HepG2 (cell line): Measurements from ENCODE around the gene ABHD17B. TPM values are rescaled to one million over a fixed set of nuclear protein-coding genes. Genes with fewer than 3 reads are reported as not detected.

Experiments
- ATAC-seq: fragments of 200-7000 bp; cut with Tn5 transposase; 3 replicates; pipeline ENCODE4 v1.9.1; 2020; ENCODE audit warnings: mild to moderate bottlenecking, moderate library complexity
- BruUV-seq: library from RNA; stranded (reverse); fragments of 400-500 nt; replicated peaks from 2 replicates; lab custom pipeline; 2021; lab: Mats Ljungman, UMichigan
- CTCF ChIA-PET: fragments of 300-600 bp; formaldehyde crosslinking; extraction: SDS; loops from one replicate; lab custom pipeline; 2021; ENCODE audit warnings: low total read pairs, inconsistent platforms, low intra/inter-chr PET ratio; lab: Yijun Ruan, JAX
- POLR2A ChIA-PET: fragments of 350-600 bp; sonication (Branson Sonifier 250); formaldehyde crosslinking; loops from one replicate; lab custom pipeline; 2020; ENCODE audit warnings: antibody characterized with exemption, inconsistent platforms; lab: Yijun Ruan, JAX
- DNase-seq: peaks from one replicate; pipeline ENCODE4 v3.0.0-alpha.2; 2015; ENCODE audit warnings: low spot score
- FAIRE-seq: peaks from 3 replicates; lab custom pipeline; 2011; peaks lifted over from hg19 to GRCh38; lab: Jason Lieb, UNC
- H2AFZ ChIP-seq: one replicate; pipeline ENCODE4 v1.6.1; 2011; ENCODE audit warnings: low read length, inconsistent platforms
- H3K27ac ChIP-seq: fragments of 300-600 bp; 3 replicates; pipeline ENCODE4 v1.8.0; 2011; ENCODE audit warnings: mixed run types, mild to moderate bottlenecking, mixed read lengths, low read length, inconsistent platforms; ENCODE audit not compliant: insufficient read depth; ENCODE audit errors: extremely low read length
- H3K27me3 ChIP-seq, 2 experiments: fragments of 200-600 bp in 1 of 2; 2 replicates in 1 of 2; 3 replicates in 1 of 2; pipeline versions ENCODE4 v1.6.0 to v1.8.0; 2011; ENCODE audit warnings: low read length in 2 of 2, mild to moderate bottlenecking in 2 of 2, moderate library complexity in 2 of 2, inconsistent platforms in 1 of 2; ENCODE audit not compliant: insufficient read depth in 2 of 2, control insufficient read depth in 1 of 2
- H3K36me3 ChIP-seq, 2 experiments: fragments of 200-600 bp in 1 of 2; replicated peaks in 1 of 2; 2 replicates in 1 of 2; 3 replicates in 1 of 2; pipeline versions ENCODE4 v1.5.1 to v1.8.0; 2011; ENCODE audit warnings: low read length in 2 of 2, inconsistent platforms in 1 of 2; ENCODE audit not compliant: insufficient read depth in 2 of 2, control insufficient read depth in 1 of 2
- H3K4me1 ChIP-seq: 2 replicates; pipeline ENCODE4 v1.5.1; 2012; ENCODE audit warnings: low read length, inconsistent platforms; ENCODE audit not compliant: insufficient read depth
- H3K4me2 ChIP-seq: 2 replicates; pipeline ENCODE4 v1.6.0; 2011; ENCODE audit warnings: low read depth, low read length, inconsistent platforms
- H3K4me3 ChIP-seq, 3 experiments: fragments of 200-600 bp in 1 of 3; sonication (generic), shearing (Covaris generic) in 1 of 3; replicated peaks in 1 of 3; 2 replicates each; pipeline ENCODE4 v1.5.1; 2011 to 2016; ENCODE audit warnings: low read length in 3 of 3, inconsistent platforms in 2 of 3, low read depth in 2 of 3, mild to moderate bottlenecking in 2 of 3, control low read depth in 1 of 3, mixed read lengths in 1 of 3; ENCODE audit not compliant: insufficient read depth in 1 of 3
- H3K79me2 ChIP-seq: one replicate; pipeline ENCODE4 v1.6.1; 2011; ENCODE audit warnings: low read length, inconsistent platforms; ENCODE audit not compliant: insufficient read depth
- H3K9ac ChIP-seq: 2 replicates; pipeline ENCODE4 v1.6.0; 2011; ENCODE audit warnings: mild to moderate bottlenecking, low read depth, low read length, inconsistent platforms; ENCODE audit not compliant: insufficient read depth
- H3K9me3 ChIP-seq: 2 replicates; pipeline ENCODE4 v1.5.1; 2012; ENCODE audit warnings: mild to moderate bottlenecking, low read length
- H4K20me1 ChIP-seq: 2 replicates; pipeline ENCODE4 v1.6.0; 2011; ENCODE audit warnings: inconsistent platforms, mild to moderate bottlenecking, low read length, moderate library complexity; ENCODE audit not compliant: insufficient read depth
- ARID3A ChIP-seq: IDR thresholded peaks from 2 replicates; pipeline ENCODE4 v1.6.1; 2012; ENCODE audit warnings: low read depth, low read length, improper control_type of control experiment
- CTCF ChIP-seq: sonication (generic); formaldehyde crosslinking; IDR thresholded peaks from 2 replicates; pipeline ENCODE4 v1.5.0; 2020; ENCODE audit warnings: mild to moderate bottlenecking, missing genetic modification reagents, moderate library complexity
- MAFF ChIP-seq: IDR thresholded peaks from 2 replicates; pipeline ENCODE4 v1.6.1; 2011; ENCODE audit warnings: low read depth, low read length, improper control_type of control experiment
- MAFK ChIP-seq, 2 experiments: IDR thresholded peaks in 1 of 2; conservative IDR thresholded peaks in 1 of 2; 2 replicates each; pipeline ENCODE4 v1.6.1; 2011; ENCODE audit warnings: improper control_type of control experiment in 2 of 2, low read length in 2 of 2
- MIXL1 ChIP-seq: IDR thresholded peaks from 2 replicates; pipeline ENCODE4 v1.6.1; 2016
- NFIC ChIP-seq: IDR thresholded peaks from 2 replicates; pipeline ENCODE4 v1.6.1; 2012; ENCODE audit warnings: mild to moderate bottlenecking, low read length, inconsistent platforms
- SMC3 ChIP-seq: IDR thresholded peaks from 2 replicates; pipeline ENCODE4 v1.6.1; 2011; ENCODE audit warnings: low read length, improper control_type of control experiment
- STAG1 ChIP-seq: sonication (generic); formaldehyde crosslinking; IDR thresholded peaks from 2 replicates; pipeline ENCODE4 v1.4.0; 2020; ENCODE audit warnings: missing genetic modification reagents
- ZNF781 ChIP-seq: sonication (generic); formaldehyde crosslinking; IDR thresholded peaks from 2 replicates; pipeline ENCODE4 v1.5.1; 2020; ENCODE audit warnings: borderline replicate concordance, mild to moderate bottlenecking, missing genetic modification reagents; ENCODE audit errors: not compliant biosample characterization
- WGBS: methylation state at CpG from one replicate; pipeline ENCODE4 v1.1.6; 2017; ENCODE audit warnings: low lambda C conversion rate; 5-methylcytosine and 5-hydroxymethylcytosine counted together
- in situ Hi-C: cut with HindIII; loops from 2 replicates; pipeline ENCODE4 v1.10.0; 2017; ENCODE audit warnings: low pct_unique_long_range_greater_than_20kb; ENCODE audit not compliant: extremely low pct_ligation_motif_present
- intact Hi-C: fragments of 100-400 bp; cut with micrococcal nuclease; formaldehyde crosslinking; loops from one replicate; pipeline ENCODE4 v1.10.0; 2022; ENCODE audit not compliant: unreplicated experiment
- polyA plus RNA-seq, 8 experiments: library from polyadenylated mRNA; depleted of rRNA in 3 of 8; stranded (reverse) in 7 of 8; unstranded in 1 of 8; fragments of >200 nt; fragmentation: Illumina TruSeq in 4 of 8; extraction: Trizol in 4 of 8; gene quantifications; 2 replicates each; pipeline versions ENCODE4 v1.2.1 to v1.2.3, GENCODE V29; 2011 to 2016; ENCODE audit warnings: low read depth in 4 of 8, missing spikeins in 1 of 8, mixed read lengths in 1 of 8; ENCODE audit not compliant: insufficient read depth in 1 of 8
- total RNA-seq, 5 experiments: library from RNA; depleted of rRNA; stranded (reverse); fragments of >200 nt; fragmentation: Illumina TruSeq; extraction: Trizol; gene quantifications; 2 replicates each; pipeline ENCODE4 v1.2.3, GENCODE V29; 2016; ENCODE audit warnings: low read depth in 1 of 5
- TF ChIP-seq, protein P1 (sequence below): sonication (generic); formaldehyde crosslinking; IDR thresholded peaks from 2 replicates; pipeline ENCODE4 v1.8.0; 2022; ENCODE audit warnings: missing genetic modification reagents, mild to moderate bottlenecking, borderline replicate concordance

ABHD17B gene
- total and polyA plus RNA-seq, 2 of the 13 experiments (the other 11 are each of a cell fraction or from before 2014, with no cell fraction given), result 11.3 to 22.0 TPM

DNA sequence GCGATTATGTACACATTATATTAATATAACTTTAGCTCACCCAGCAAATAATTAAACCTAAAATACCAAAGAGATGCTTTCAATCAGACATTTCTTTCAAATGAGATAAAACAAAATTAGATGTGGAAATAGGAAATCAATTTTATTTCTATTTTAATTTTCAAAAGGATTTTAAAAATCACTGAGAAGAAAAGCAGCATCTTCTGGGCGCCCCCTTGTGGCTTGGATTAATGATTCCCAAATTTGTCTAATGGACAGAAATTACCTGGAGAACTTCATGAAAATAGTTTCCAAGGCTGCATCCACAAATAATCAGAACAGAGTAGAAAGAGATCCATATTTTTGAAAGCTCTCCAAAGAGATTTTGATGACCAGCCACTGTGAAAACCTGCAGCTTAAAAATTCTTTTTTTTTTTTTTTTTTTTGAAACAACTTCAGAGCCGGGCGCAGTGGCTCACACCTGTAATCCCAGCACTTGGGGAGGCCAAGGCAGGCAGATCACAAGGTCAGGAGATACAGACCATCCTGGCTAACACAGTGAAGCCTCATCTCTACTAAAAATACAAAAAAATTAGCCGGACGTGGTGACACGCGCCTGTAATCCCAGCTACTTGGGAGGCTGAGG lies 91.8 kb downstream of the ABHD17B start:
- intact Hi-C loops, result loop anchor here (2.0 kb wide), 1 partner anchor 534 kb away; no protein-coding TSS in a partner anchor
- H3K4me3 ChIP-seq, result no peak overlapping the region
- ATAC-seq (no peak), FAIRE-seq (no peak), DNase-seq (peak; percentile 16)
- no peak overlapping the region for H3K4me2 ChIP-seq
- H3K27ac ChIP-seq, result no peak overlapping the region
- H3K27me3 ChIP-seq, result no peaks in the 10 kb centered on the region
- no peaks in the 10 kb centered on the region for H3K9me3 ChIP-seq
- H3K36me3 ChIP-seq, result no peaks in the 10 kb centered on the region
- no peaks in the 10 kb centered on the region for H3K79me2 ChIP-seq
- CTCF ChIA-PET, result interaction anchor here (0.8 to 2.0 kb wide), 4 partner anchors 13 to 534 kb away, joined by 3 to 11 read pairs (median 3); no protein-coding TSS in a partner anchor
- peaks cover 14% of the 10 kb centered on the region for H3K4me1 ChIP-seq
- no TSS peak for BruUV-seq
- in situ Hi-C loops, result loop anchor here (25.0 kb wide), 1 partner anchor 532 kb away; no protein-coding TSS in a partner anchor
- no peak overlapping the region for H2AFZ ChIP-seq
- no peaks in the 10 kb centered on the region for H4K20me1 ChIP-seq
- WGBS, result 78% methylated on average over 8 of the region's 8 CpGs
- POLR2A ChIA-PET, result no interaction called here
- TF ChIP-seq ARID3A (0 out of 2 replicates have a peak, but pooled peaks have one; percentile 43), CTCF (CRISPR knock-in tag) (peak; percentile 50), MIXL1 (0 out of 2 replicates have a peak, but pooled peaks have one; percentile 15), MAFK (conservative IDR thresholded peaks at IDR 0.05 in 1 of 2, IDR thresholded peaks at IDR 0.05 in 1 of 2; ENCODE audit: low read length in 2 of 2) (peak; percentile 48 to 55; a peak in 3 of 4 replicates), SMC3 (peak; percentile 53), MAFF (peak; percentile 40), NFIC (no peak), STAG1 (CRISPR knock-in tag) (peak; percentile 53), ZNF781 (CRISPR knock-in tag) (no peak)
- TF ChIP-seq, protein P1, sequence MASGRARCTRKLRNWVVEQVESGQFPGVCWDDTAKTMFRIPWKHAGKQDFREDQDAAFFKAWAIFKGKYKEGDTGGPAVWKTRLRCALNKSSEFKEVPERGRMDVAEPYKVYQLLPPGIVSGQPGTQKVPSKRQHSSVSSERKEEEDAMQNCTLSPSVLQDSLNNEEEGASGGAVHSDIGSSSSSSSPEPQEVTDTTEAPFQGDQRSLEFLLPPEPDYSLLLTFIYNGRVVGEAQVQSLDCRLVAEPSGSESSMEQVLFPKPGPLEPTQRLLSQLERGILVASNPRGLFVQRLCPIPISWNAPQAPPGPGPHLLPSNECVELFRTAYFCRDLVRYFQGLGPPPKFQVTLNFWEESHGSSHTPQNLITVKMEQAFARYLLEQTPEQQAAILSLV (CRISPR knock-in tag), result no peak
- no peak overlapping the region for H3K9ac ChIP-seq
